NCI-H1092 treated with DMSO at 0.1 percent for 48 hours (cell line): ENCODE measurements around the gene BCAS3.
"Not testable (repeated sequence)": the region's sequence is repeated elsewhere in the genome, so short reads cannot be mapped to it uniquely, and the experiment has no call there.

Experiments
- DNase-seq: peaks from one replicate; lab custom pipeline; 2025; lab: John Stamatoyannopoulos, UW

BCAS3 gene

DNA sequence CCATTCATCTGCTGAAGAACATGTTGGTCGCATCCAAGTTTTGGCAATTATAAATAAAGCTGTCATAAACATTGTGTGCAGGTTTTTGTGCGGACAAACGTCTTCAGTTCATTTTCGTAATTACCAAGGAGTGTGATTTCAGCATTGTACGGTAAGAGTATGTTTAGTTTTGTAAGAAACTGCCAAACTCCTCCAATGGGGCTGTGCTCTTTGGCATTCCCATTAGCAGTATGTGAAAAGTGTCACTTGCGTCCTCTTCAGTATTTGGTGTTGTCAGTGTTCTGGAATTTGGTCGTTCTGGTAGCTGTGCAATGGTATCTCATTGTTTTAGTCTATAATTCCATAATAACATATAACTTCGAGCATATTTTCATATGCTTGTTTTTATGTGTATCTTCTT, 120.9 kb downstream of the BCAS3 start:
- DNase-seq = no peak

DNA sequence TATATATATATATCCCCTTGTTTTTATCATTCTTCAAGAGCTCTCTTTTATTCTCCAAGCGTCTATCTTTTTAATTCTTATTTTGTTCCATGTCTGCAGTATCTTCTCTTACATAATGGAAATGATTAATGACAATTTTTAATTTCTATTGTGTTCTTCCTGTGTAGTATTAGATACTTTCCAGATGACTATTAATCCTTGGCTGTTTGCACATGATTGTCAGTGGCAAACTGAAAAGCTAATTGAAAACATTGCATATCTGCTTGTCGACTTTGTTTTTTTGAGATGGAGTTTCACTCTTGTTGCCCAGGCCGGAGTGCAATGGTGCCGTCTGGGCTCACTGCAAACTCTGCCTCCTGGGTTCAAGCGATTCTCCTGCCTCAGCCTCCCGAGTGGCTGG, 124.7 kb downstream of the BCAS3 start:
- no peak for DNase-seq

DNA sequence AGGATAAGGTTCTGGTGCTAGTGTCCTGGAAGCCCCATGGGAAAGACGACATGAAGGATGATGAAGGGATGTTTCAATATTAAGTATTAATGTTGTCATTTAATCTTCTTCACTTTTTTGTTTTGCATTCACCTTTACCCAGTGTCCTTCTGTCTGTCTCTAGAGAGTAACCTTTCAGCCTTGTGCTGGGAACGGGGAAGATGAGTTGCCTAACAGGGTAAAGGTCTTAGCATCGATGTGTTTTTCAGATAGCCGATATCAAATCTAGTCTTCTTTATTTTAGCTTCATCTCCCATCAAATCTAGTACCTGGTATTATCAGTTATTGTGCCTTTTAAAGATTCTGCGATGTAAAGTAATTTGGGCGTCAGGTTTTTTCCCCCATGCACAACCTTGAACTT, 125.4 kb downstream of the BCAS3 start:
- DNase-seq = no peak

DNA sequence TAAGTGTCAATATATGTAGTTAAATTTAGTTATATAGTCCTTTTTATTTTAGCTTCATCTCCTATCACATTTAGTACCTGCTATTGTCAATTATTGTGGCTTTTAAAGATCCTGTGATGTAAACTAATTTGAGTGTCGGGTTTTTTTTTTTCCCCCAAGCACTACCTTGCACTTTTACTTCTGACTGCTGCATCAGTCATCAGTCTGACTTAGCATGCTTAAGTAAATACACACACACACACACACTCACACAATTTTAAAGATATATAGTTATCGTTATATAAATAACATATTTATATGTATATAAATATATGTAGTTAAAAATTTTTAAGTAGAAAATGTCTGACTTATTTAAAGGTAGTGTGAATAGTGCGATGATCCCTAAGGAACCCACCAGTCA, 127.2 kb downstream of the BCAS3 start:
- no peak for DNase-seq

DNA sequence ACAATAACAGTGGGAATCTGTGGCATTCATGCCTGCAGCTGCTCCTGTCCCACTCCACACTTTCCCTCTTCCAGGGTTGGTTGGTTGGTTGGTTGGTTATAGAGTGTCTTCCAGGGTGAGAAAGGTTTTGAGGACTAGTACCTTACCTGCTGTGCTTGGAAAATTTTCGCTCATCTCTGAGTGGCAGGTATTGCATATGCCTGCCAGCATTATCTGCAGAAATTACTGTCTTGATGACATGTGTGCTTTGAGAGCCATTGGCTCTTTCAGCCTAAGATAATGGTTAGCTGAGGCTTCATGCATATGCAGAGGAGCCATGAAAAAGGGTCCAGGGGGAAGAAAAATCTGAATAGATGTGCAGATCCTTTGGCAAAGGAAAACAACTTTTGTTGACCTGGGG, 131.8 kb downstream of the BCAS3 start:
- no peak for DNase-seq

DNA sequence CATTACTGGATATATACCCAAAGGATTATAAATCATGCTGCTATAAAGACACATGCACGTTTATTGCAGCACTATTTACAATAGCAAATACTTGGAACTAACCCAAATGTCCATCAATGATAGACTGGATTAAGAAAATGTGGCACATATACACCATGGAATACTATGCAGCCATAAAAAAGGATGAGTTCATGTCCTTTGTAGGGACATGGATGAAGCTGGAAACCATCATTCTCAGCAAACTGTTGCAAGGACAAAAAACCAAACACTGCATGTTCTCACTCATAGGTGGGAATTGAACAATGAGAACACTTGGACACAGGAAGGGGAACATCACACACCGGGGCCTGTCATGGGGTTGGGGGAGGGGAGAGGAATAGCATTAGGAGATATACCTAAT, 137.3 kb downstream of the BCAS3 start:
- not testable (repeated sequence) for DNase-seq

DNA sequence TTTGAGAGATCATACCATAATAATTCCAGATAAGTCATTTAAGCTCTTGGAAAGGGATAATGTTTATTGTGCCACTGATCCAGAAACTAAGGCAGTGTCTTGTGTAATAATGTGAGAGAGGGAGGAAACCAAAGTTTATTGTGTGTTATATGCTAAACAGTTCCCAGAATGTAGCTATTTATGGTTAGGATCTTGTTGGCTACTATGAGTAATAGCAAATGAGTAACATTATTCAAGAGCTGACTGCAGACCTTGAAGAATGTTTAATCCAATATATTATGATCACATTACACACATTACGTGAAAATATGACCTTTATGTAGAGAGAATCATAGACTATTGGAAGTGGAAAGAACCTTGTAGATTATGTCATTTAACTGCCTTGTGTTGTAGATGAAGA, 139.5 kb downstream of the BCAS3 start:
- no peak for DNase-seq

DNA sequence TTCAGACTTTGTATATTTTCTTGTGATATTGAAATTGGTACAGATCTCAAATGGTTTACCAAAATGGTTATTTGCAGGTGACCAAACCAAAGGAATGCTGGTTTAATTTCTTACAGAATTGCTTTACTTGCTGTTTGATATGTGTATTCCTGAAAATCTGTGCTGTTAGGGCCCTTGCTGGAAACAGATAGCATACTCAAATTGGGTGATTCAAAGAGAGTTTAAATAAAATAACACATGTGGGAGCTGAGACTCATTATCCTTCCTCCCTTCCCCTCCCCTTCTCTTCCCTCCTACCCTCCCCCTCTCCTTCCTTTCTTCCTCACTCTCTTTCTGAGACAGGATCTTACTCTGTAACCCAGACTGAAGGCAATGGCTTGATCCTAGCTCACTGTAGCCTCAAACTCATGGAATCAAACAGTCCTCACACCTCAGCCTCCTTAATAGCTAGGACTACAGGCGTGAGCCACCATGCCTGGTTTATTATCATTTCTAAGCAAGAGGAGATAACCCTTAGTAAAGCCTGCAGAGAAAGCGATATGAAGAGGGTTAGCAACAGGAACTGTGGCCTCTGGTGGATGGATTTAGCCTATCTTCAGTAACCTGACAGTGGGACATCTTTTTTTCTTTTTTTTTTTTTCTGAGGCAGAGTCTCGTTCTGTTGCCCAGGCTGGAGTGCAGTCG, 141.9 kb downstream of the BCAS3 start:
- no peak for DNase-seq

DNA sequence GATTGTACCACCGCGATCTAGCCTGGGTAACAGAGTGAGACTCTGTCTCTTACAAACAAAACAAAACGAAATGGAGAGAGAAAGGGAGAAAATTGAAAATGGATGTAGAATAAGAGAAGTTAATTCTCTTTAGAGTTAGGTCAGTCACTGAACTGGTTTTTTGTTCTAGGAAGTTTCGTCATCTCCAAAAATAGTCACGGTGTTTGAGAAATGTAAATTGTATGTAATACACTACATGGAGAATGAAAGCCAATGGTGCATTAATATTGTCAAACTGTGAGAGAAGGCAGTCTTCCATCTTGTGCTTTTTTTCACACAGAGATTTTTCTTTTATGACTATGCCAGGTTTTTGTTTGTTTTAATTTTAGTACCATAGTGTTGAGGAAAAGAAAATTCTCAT, 145.9 kb downstream of the BCAS3 start:
- DNase-seq = no peak

DNA sequence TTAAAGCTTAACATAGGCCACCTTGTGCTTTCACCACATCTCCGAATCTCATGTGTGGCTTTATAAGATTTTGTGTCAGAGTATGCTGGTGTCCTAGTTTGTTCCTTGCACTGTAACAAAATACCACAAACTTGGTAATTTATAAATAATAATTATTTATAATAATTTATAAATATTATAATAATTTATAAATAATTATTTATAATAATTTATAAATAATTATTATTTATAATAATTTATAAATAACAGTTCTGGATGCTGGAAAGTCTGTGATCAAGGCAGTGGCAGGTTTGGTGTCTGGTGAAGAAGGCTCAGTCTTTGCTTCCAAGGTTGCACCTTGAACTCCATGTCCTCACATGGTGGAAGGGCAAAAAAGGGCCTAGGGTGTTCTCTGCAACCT, 147.7 kb downstream of the BCAS3 start:
- no peak for DNase-seq

DNA sequence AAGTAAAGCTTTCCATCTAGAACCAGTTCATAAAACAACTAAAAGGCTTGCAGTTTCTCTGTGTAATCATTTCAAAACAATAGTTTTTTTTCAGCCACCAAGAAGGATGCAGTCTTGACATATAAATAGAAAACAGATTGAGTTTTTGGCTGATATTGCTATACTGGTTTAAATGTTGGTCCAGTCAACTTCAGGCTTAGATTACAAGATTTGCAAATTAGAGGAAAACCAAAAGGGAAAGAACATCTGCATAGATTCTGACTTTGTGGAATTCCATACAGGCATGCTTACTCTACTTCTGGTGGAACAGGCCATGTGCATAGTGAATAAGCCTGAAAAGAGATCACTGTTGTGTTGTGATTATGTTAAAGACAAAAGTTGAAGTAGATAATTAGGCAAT, 150.3 kb downstream of the BCAS3 start:
- no peak for DNase-seq

DNA sequence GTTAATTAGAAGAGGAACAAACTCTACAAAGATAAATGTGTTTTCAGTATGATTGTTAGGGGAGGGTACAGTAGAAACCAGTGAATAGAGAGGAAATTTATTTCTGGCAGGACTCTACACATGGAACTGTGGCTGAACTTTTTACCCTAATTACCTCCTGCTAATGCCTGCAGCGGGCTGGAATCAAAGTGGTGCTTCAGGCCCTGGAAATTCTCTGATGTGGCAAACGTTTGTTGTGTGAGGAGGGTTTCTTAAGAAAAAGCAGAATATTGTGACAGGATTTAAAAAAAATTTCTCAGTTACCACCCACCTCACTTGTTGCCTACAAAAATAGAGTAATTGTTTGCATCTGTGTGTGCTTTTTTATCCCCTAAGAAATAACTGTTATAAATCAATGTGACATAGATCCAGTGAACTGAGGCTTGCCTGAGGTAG, 154.5 kb downstream of the BCAS3 start:
- peak; percentile 20 for DNase-seq

DNA sequence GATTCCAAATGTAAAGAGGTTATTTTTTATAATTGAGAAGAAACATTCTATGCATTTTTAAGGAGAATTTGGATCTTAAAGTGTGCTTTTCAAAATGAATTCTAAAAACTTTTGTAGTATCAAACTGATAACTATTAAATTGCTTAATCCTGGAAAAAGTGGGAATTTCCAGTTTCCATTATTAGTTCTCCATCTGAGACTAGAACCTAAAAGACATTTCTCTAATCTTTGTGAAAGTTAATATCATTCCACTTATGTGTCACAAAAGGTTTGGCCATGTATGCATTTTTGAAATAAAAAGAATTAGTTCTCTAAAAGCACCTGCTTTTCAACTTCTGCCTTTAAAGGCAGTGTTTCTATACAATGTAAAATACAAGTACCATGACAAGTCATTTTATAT, 155.0 kb downstream of the BCAS3 start:
- no peak for DNase-seq

DNA sequence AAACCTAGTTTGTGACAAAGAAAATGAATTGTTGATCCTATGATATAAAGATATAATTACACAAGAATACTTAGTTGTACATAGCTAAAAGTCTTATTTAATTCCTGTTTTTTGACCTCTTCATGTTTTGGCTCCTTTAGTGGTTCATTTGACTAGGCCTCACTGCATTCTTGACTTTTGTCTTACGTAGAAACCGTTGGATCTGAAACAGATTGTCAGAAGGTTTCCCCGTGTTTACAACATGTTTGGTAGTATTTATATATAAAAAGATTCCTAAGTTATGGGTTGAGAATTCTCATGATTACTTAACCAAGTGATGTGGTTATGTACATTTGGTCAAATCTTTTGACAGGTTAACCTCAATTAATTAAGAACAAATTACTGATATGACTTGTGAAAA, 162.8 kb downstream of the BCAS3 start:
- no peak for DNase-seq

DNA sequence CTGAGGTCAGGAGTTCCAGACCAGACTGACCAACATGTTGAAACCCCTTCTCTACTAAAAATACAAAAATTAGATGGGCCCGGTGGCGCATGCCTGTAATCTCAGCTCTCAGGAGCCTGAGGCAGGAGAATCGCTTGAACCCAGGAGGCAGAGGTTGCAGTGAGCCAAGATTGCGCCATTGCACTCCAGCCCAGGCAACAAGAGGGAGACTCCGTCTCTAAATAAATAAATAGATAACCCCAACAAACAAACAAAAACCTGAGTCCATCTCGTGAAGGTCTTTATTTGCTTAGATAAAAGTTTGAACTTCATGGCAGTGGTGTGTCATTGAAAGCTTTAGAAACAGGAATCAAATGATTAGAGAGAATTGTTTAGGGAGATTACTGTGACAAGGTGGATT, 167.4 kb downstream of the BCAS3 start:
- no peak for DNase-seq

DNA sequence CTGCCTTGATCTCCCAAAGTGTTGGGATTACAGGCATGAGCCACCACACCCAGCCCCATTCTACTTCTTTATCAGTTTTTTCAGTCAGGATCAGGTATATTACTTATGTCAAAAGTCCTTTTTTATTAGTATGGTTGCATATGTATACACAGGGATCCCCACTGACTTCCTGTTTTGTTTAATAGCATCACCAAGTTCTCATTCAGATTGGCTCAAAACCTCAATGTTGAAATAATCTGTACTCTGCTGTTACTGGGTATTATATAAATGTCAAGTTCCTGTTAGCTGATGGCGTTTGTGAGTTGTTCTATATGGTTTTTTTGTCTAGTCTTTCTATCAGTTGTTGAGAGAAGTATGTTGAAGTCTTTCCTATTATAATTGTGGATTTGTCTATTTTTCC, 168.5 kb downstream of the BCAS3 start:
- DNase-seq = no peak

DNA sequence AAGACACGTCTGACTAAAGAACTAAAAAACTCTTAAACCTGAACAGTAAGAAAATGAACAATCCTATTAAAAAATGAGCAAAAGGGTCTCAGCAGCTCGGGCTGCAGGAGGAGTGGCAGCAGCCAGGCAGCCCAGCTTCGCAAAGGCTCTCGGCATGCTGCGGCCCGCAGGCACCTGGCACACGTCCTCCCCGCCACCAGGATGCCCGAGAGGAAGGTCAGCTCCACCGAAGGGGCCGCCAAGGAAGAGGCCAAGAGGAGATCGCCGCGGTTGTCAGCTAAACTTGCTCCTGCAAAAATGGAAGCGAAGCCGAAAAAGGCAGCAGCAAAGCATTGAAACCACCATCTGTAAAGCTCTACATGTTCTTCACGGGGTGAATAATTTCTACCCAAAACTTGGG, 173.5 kb downstream of the BCAS3 start:
- no peak for DNase-seq

DNA sequence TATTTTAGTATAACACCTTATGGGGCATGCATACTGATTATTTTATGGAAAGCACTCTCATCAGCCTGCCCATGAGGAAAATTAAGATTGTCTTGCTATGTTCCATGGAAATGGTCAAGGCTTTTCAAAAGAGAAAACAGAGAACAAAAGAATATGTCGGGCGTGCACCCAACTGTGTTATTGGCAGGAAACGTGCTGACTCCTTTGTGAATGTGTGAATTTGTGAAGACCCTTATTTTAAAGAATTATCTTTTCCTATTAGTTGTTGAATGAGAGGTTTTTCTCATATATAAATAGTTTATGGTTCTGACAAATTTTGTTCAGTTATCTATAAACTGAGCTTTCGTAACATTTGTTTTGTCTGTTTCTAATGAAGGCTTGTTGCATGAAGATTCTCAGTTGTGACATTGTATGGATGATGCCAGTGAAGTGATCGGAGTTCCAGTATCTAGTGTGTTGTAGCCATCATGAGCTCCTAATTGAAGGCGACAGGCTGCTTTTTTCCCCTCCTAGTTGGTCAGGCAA, 180.0 kb downstream of the BCAS3 start:
- DNase-seq = no peak

DNA sequence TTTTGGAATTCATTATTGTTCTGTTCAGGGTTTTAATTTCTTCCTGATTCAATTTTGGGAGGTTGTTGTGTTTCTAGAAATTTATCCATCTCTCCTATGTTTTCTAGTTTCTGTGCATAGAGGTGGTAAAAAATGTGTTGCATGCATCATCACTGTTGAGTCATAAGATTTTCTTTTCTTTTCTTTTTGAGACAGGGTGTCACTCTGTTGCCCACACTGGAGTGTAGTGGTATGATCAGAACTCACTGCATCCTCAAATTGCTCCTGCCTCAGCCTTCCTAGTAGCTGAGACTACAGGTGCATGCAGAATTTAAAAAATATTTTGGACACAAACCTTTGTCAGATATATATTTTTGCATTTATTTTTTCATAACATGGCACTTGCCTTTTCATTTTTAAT, 184.8 kb downstream of the BCAS3 start:
- no peak for DNase-seq

DNA sequence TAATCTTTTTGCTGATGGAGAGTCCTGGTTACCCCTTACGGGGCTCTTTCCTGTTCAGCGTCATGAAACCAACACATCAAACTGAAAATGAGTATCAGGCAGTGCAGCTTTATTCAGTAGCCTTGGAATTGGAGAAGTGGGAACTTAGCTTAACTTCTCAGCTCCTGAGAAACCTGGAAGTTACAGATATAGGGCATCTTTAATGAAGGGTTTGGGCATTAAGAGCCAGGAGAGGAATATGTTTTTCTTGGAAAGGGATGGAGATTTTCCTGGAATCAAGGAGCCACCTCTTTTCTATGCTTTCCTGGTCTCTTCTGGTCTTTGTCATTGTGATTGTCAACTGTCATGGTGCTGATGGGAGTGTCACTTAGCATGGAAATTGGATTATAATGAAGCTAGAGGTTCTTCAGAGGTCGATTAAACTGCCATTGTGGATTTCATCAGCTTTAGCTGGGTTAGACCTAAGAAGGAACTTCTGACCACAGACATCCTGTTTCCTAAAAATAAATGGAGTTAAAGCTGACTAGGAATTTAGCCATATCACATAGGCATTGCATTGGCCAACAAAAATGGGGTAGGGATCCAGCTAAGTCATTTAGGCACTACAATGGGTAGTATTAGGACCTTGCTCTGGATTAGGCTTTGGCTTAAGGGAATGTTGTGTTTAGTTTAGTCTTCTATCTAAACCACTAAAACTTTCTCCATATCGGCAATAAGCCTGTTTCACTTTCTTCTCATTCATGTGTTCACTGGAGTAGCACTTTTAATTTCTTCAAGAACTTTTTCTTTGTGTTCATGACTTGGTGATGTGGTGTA, 186.4 kb downstream of the BCAS3 start:
- DNase-seq = no peak

DNA sequence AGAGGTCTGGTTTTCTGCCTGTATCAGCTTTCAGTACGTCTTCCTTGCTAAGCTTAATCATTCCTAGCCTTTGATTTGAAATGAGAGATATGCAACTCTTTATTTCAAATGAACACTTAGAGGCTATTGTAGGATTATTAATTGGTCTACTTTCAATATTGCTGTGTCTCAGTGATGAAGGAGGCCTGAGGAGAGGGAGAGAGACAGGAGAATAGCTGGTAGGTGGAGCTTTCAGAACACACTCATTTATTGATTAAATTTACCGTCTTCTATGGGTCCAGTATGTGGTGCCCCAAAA, 187.0 kb downstream of the BCAS3 start:
- no peak for DNase-seq

DNA sequence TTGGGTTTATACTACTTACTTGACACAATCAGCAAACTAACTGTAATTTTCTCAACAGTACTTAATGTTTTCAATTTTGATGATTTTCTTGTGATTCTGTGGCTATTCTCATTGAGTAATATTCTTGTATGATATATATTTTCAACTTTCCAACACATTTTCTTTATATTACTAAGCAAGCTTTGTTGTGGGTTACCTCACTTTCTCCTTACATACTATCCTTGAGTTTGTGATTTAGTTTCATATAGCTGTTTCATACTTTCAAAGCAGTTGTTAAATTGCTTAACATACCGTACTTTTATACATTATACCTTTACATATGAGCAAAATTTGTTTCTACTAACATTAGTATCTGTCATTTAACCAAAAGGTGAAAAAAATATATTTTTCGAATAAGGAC, 197.1 kb downstream of the BCAS3 start:
- no peak for DNase-seq

DNA sequence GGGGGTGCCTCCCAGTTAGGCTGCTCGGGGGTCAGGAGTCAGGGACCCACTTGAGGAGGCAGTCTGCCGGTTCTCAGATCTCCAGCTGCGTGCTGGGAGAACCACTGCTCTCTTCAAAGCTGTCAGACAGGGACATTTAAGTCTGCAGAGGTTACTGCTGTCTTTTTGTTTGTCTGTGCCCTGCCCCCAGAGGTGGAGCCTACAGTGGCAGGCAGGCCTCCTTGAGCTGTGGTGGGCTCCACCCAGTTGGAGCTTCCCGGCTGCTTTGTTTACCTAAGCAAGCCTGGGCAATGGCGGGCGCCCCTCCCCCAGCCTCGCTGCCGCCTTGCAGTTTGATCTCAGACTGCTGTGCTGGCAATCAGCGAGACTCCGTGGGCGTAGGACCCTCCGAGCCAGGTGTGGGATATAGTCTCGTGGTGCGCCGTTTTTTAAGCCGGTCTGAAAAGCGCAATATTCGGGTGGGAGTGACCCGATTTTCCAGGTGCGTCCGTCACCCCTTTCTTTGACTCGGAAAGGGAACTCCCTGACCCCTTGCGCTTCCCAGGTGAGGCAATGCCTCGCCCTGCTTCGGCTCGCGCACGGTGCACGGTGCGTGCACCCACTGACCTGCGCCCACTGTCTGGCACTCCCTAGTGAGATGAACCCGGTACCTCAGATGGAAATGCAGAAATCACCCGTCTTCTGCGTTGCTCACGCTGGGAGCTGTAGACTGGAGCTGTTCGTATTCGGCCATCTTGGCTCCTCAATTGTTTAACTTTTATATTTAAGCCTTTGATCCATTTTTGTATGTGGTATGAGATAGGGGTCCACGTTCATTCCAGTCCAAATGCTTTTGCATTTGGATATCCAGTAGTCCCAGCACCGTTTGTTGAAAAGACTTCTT, 209.3 kb downstream of the BCAS3 start:
- DNase-seq = peak; percentile 32
